Amygdala (tissue), 56 donors: ENCODE measurements around the gene HES2.
"Not testable (repeated sequence)": the region's sequence is repeated elsewhere in the genome, so short reads cannot be mapped to it uniquely, and the experiment has no call there.

Source experiments
- DNase-seq, 56 donors: peaks; one replicate each; lab custom pipeline; 2025; lab: John Stamatoyannopoulos, UW

Gene HES2

GRCh38 chr1:6454856-6455751 is 35.4 kb upstream of the HES2 start:
- no peak for DNase-seq

GRCh38 chr1:6453895-6454855 is 34.5 kb upstream of the HES2 start:
- not testable (repeated sequence) for DNase-seq

- no peak for DNase-seq
Measured at GRCh38 chr1:6450943-6451373, 31.2 kb upstream of the HES2 start.

DNA sequence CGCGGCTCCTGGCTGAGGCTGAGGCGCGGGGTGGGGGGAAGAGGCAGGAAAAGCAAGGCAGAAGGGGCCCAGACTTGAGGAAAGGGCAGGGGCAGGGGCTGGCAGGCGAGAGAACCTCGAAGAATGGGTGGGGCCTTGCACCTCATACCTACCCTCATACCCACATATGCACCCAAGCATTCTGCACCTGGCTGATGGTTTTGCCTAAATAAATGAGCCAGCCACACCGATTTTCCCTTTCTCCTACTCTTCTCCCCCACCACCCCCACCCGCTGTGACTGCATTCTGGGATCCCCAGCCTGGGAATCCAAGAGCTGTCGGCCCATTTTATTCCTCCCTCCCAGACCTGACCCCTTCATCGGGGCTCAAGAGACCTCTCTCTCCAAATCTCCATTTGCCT is 30.8 kb upstream of the HES2 start:
- DNase-seq = not testable (repeated sequence)

GRCh38 chr1:6450005-6450450 is 30.3 kb upstream of the HES2 start:
- DNase-seq = no peak

- peak in 11 of 56 donors; percentile 7 to 46 (median 24) for DNase-seq
Measured at GRCh38 chr1:6448749-6449631, 29.3 kb upstream of the HES2 start.

DNA sequence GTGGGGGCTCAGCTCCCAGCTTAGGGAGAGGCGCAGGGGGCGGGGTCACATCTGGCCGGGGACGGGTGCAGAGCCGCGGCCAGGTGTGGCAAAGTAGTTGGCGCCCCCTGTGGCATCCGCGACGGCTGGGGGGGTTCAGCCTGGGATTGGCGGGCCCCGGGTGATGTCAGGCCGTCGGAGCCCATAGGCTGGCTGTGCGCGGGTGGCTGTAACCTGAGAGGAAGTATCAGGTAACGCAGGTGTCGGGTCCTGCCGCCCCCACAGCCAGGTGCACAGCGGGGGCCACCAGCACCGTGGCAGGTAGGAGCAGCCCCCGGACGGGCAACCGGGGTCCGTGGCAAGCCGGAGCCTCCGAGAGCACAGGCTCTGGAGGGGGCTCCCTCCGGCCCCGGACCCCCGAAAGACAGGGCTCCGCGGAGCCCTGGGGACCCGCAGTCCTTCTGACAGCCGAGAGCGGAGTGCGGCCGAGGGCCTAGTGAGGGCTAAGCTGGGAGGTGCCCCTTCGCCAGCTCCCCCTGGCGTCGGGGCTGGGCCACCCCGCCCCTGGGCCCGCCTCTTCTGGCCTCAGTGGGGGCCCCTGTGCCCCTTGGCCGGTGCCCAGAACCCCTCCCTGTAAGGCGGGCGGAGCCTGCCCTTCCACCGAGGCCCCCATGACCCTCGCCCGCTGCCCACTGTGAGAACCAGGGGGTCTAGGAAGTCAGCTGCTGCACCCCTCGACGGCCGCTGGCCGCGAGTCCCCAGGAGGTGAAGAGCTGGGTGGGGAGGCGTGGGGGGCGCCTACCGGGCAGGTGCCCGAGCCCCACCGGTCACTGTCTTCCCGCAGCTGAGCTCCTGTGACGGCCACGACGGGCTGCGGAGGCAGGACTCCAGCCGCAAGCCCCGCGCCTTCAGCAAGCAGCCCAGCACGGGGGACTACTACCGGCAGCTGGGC is 28.4 kb upstream of the HES2 start:
- DNase-seq = peak in 1 of 56 donors; percentile 60

DNA sequence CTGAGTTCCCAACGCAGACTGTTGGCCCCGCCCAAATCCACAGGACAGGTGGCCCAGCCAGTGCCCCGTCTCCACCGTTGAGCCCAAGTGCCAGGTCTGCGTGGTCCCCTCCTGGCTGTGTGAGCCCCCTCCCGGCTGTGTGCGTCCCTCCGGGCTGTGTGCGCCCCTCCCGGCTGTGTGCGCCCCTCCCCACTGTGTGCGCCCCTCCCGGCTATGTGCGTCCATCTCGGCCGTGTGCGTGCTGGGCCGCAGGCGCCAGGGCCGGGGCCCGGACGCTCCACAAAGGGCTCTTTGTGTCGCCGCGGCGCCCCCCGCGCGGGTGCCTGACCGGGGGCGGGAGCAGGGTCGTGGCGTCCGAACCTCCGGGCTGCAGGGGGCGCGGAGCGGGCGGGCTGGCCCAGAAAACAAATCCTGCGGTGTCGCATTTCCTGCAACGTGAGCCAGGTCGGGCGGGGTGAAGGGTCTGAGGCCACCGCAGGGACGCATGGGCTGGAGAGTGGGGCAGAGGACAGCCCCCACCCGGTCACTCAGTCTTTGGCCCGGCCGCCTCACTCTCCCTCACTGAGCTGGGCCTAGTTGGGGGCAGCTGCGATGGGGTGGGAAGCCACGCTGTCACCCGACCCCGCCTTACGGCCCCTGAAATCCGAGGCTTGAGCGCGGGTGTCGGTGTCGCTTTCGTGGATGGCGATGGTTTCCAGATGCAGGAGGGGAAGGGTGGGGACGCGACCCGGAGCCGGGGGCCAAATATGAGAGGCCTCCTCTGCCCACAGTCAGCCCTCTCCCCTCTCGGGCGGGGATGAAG is 27.5 kb upstream of the HES2 start:
- no peak for DNase-seq

DNA sequence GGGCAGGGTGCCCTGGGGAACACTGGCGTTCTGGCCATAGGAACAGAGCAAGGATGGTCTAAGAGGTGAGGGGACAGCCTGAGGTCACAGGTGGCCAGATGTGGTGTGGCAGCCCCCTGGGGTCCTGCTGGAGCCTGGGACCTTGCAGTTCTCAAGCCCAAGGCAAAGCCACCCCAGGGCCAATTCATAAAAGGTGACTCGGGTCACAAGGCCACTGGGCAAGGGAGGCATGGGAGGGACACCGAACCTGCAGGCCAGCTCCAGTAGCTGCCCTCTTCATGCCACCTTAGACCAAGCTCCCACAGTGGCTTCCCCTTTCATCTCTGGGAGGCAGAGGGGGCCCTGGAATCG is 26.9 kb upstream of the HES2 start:
- DNase-seq = no peak

DNA sequence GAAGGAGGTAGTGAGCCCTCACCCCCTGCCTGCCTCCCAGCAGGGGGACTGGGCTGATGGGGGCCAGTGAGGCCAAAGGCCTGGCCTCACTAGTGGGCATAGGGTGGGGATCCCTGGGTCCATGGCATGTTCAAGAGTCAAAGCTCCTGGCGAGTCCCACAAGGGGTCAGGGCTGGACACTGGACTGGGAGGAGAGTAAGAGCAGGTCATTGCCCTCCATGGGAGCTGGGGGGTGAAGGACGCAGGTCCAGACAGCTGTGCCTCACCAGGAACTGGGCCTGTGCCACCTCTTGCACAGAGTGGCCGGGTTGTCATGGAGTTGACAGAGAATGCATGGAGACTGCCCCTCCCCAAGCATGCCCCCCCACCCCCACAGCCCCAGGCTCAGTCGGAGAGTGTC is 26.2 kb upstream of the HES2 start:
- DNase-seq = not testable (repeated sequence)

DNA sequence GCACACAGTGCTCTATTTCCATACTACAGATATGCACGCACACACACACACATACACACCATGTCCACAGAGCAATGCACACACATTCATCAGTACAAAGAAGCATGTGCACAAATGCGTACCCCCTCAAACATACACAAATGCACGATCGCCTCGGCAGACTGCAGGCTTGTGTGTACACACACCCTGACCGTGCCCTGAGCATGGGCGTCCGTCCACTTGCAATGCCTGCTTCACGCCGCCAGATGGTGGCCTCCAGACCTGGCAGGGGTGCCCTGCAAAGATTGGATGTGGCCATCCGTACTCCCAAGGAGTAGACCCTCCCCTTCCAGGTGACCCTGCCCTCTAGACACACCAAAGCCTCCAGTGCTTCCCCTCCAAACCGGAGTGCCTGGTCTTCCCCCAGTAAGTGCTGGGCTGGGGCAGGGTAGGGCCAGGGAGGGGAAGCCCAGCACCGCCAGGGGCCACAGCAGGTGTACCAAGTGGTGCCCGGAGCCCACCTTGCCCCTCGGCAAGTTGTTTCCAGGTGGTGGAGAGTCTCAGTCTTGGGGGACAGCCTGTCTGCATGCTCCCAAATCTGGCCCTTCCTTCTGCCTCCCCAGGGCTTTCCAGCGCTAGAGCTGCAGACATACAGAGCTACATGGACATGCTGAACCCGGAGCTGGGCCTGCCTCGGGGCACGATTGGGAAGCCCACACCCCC is 25.5 kb upstream of the HES2 start:
- DNase-seq = peak in 7 of 56 donors; percentile 3 to 21 (median 15)

DNA sequence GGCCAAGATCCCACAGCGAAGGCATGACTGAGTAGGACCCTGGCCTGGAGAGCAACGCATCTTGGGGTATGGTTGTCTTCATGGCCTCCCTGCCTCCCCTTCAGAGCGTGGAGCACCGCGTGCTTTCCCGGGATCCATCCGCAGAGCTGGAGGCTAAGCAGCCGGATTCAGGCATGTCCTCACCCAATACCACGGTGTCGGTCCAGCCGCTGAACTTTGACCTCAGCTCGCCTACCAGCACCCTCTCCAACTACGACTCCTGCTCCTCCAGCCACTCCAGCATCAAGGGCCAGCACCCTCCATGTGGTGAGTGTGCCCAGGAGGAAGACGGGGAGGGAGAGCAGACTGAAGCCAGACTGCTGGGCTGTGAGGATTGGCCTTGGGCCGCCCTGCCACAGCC is 24.7 kb upstream of the HES2 start:
- no peak for DNase-seq

GRCh38 chr1:6443339-6444115 is 23.8 kb upstream of the HES2 start:
- DNase-seq = no peak

DNA sequence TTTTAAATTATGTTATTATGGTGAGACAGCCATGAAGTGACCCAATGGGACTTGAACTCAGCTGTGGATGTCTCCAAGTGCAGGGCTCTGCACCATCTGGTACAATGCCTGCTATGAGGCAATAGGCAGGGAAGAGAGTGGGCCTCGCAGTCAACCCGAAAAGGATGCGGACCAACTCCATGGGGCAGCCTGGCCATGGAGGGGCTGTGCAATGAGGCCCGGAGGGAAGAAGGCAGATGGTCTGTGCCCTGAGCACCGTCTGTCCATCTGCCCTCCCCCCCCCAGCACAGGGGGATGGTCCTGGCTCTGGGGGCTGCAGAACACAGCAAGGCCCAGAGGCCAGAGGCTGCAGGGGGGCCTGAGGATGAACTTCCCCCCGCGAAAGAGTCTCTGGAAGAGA is 21.9 kb upstream of the HES2 start:
- no peak for DNase-seq

- no peak for DNase-seq
Measured at GRCh38 chr1:6440198-6441126, 20.7 kb upstream of the HES2 start.
